HG02840 (cell line): Measurements from ENCODE around the gene VIPR1.
"Not testable (repeated sequence)": the region's sequence is repeated elsewhere in the genome, so short reads cannot be mapped to it uniquely, and the experiment has no call there.

ENCODE experiments used
- ATAC-seq: cut with Tn5 transposase; IDR thresholded peaks from one replicate; pipeline ENCODE4 v1.9.1; 2021; ENCODE audit warnings: mild to moderate bottlenecking, moderate library complexity, moderate number of reproducible peaks; ENCODE audit not compliant: unreplicated experiment, low FRiP score

The VIPR1 gene

GRCh38 chr3:42530073-42530472 lies 27.6 kb downstream of the VIPR1 start:
- ATAC-seq: no peak

GRCh38 chr3:42531470-42531869 lies 29.0 kb downstream of the VIPR1 start:
- ATAC-seq: no peak

- ATAC-seq: no peak
Observed at GRCh38 chr3:42532229-42532628, 29.8 kb downstream of the VIPR1 start.

- no peak for ATAC-seq
Observed at GRCh38 chr3:42533161-42533897, 30.9 kb downstream of the VIPR1 start.

- no peak for ATAC-seq
Observed at GRCh38 chr3:42535981-42536784, 33.7 kb downstream of the VIPR1 start.

GRCh38 chr3:42537350-42537749 lies 34.9 kb downstream of the VIPR1 start:
- ATAC-seq: no peak

- ATAC-seq: no peak
Observed at GRCh38 chr3:42539871-42540714, 37.6 kb downstream of the VIPR1 start.

- ATAC-seq: no peak
Observed at GRCh38 chr3:42541079-42541478, 38.6 kb downstream of the VIPR1 start.

- ATAC-seq: no peak
Observed at GRCh38 chr3:42544492-42545283, 42.2 kb downstream of the VIPR1 start.

- ATAC-seq: no peak
Observed at GRCh38 chr3:42545284-42545900, 42.9 kb downstream of the VIPR1 start.

- no peak for ATAC-seq
Observed at GRCh38 chr3:42546691-42547213, 44.3 kb downstream of the VIPR1 start.

GRCh38 chr3:42547401-42547945 lies 45.0 kb downstream of the VIPR1 start:
- ATAC-seq: no peak

- no peak for ATAC-seq
Observed at GRCh38 chr3:42549131-42549530, 46.7 kb downstream of the VIPR1 start.

GRCh38 chr3:42550250-42550649 lies 47.8 kb downstream of the VIPR1 start:
- no peak for ATAC-seq

GRCh38 chr3:42552830-42553229 lies 50.4 kb downstream of the VIPR1 start:
- no peak for ATAC-seq

GRCh38 chr3:42556089-42556632 lies 53.7 kb downstream of the VIPR1 start:
- peak; percentile 62 for ATAC-seq

- not testable (repeated sequence) for ATAC-seq
Observed at GRCh38 chr3:42556817-42557216, 54.4 kb downstream of the VIPR1 start.

- ATAC-seq: no peak
Observed at GRCh38 chr3:42557854-42558253, 55.4 kb downstream of the VIPR1 start.
